Activated T-helper 1 cell treated with anti-CD3 and anti-CD28 coated beads, Interleukin-12 subunit alpha, Interleukin-12 subunit beta, Interleukin-2, Interleukin-4 antibody, amounts not matched to agents 30 ng/mL and 10 ng/mL and 1 ng/mL, durations not matched to agents 14 hours and 24 hours and 36 hours (primary cell): ENCODE measurements around the gene RNF121. TPM values are rescaled to one million over a fixed set of nuclear protein-coding genes. Genes with fewer than 3 reads are reported as not detected.

Experiments used
- DNase-seq: peaks from one replicate; pipeline ENCODE4 v3.0.0; 2021; ENCODE audit warnings: low spot score
- H3K27ac Mint-ChIP-seq: one replicate; pipeline ENCODE4 v1.8.0; 2021; ENCODE audit warnings: mild to moderate bottlenecking, mixed read lengths
- H3K27me3 Mint-ChIP-seq: one replicate; pipeline ENCODE4 v1.8.0; 2022; ENCODE audit warnings: mild to moderate bottlenecking, moderate library complexity, mixed read lengths; ENCODE audit not compliant: insufficient read depth
- H3K36me3 Mint-ChIP-seq: one replicate; pipeline ENCODE4 v1.8.0; 2021; ENCODE audit warnings: low read depth, mixed read lengths
- H3K4me1 Mint-ChIP-seq: one replicate; pipeline ENCODE4 v1.8.0; 2021; ENCODE audit warnings: low read depth, mixed read lengths
- H3K4me3 Mint-ChIP-seq: one replicate; pipeline ENCODE4 v1.8.0; 2021; ENCODE audit warnings: mild to moderate bottlenecking, moderate library complexity, mixed read lengths
- H3K9me3 Mint-ChIP-seq: one replicate; pipeline ENCODE4 v1.8.0; 2021; ENCODE audit warnings: mixed read lengths
- intact Hi-C: fragments of 100-400 bp; cut with micrococcal nuclease; formaldehyde crosslinking; loops from one replicate; pipeline ENCODE4 v1.15.1; 2024
- total RNA-seq: library from RNA; stranded (reverse); gene quantifications from 2 replicates; pipeline ENCODE4 v1.2.3, GENCODE V29; 2022

RNF121 gene
- total RNA-seq, 1 donor from 2014 or later, result 65.8 TPM

- Mint-ChIP-seq H3K4me3 (no peak overlapping the region), H3K27me3 (no peaks in the 10 kb centered on the region), H3K27ac (no peak overlapping the region), H3K4me1 (peaks cover 11% of the 10 kb centered on the region), H3K9me3 (no peaks in the 10 kb centered on the region), H3K36me3 (peaks cover 16% of the 10 kb centered on the region)
- DNase-seq, result peak; percentile 26
- intact Hi-C loops, result loop anchor here (1.0 to 5.0 kb wide), 3 partner anchors 47 to 164 kb away; no protein-coding TSS in a partner anchor
Measured at GRCh38 chr11:71977743-71978418, 49.0 kb downstream of the RNF121 start.

GRCh38 chr11:71979094-71979493 lies 50.2 kb downstream of the RNF121 start:
- DNase-seq, result no peak
- peaks cover 11% of the 10 kb centered on the region for H3K4me1 Mint-ChIP-seq
- H3K9me3 Mint-ChIP-seq, result no peaks in the 10 kb centered on the region
- H3K27me3 Mint-ChIP-seq, result no peaks in the 10 kb centered on the region
- H3K4me3 Mint-ChIP-seq, result no peak overlapping the region
- intact Hi-C loops, result loop anchor here (5.0 kb wide), 1 partner anchor 163 kb away; no protein-coding TSS in a partner anchor
- peaks cover 23% of the 10 kb centered on the region for H3K36me3 Mint-ChIP-seq
- H3K27ac Mint-ChIP-seq, result no peak overlapping the region

GRCh38 chr11:71979602-71980001 lies 50.8 kb downstream of the RNF121 start:
- Mint-ChIP-seq H3K4me3 (no peak overlapping the region), H3K4me1 (peaks cover 11% of the 10 kb centered on the region), H3K9me3 (no peaks in the 10 kb centered on the region), H3K27ac (no peak overlapping the region), H3K27me3 (no peaks in the 10 kb centered on the region), H3K36me3 (peaks cover 23% of the 10 kb centered on the region)
- DNase-seq, result no peak
- intact Hi-C loops, result loop anchor here (5.0 kb wide), 1 partner anchor 163 kb away; no protein-coding TSS in a partner anchor

- Mint-ChIP-seq H3K36me3 (peaks cover 29% of the 10 kb centered on the region), H3K27ac (no peak overlapping the region), H3K4me1 (peaks cover 5% of the 10 kb centered on the region), H3K9me3 (no peaks in the 10 kb centered on the region), H3K4me3 (no peak overlapping the region), H3K27me3 (no peaks in the 10 kb centered on the region)
- no peak for DNase-seq
- intact Hi-C loops, result no loop called here
Measured at GRCh38 chr11:71986131-71986530, 57.3 kb downstream of the RNF121 start.

- Mint-ChIP-seq H3K27ac (no peak overlapping the region), H3K27me3 (no peaks in the 10 kb centered on the region), H3K36me3 (peaks cover 26% of the 10 kb centered on the region), H3K4me3 (no peak overlapping the region), H3K9me3 (no peaks in the 10 kb centered on the region), H3K4me1 (peaks cover 11% of the 10 kb centered on the region)
- intact Hi-C loops, result no loop called here
- no peak for DNase-seq
Measured at GRCh38 chr11:71987521-71987920, 58.7 kb downstream of the RNF121 start.

- Mint-ChIP-seq H3K27ac (no peak overlapping the region), H3K36me3 (peaks cover 25% of the 10 kb centered on the region)
- intact Hi-C loops, result no loop called here
Measured at GRCh38 chr11:71988050-71988449, 59.2 kb downstream of the RNF121 start.

GRCh38 chr11:71990701-71991100 lies 61.9 kb downstream of the RNF121 start:
- Mint-ChIP-seq H3K9me3 (no peaks in the 10 kb centered on the region), H3K27ac (no peak overlapping the region), H3K27me3 (no peaks in the 10 kb centered on the region), H3K4me1 (peaks cover 11% of the 10 kb centered on the region), H3K36me3 (peaks cover 15% of the 10 kb centered on the region), H3K4me3 (no peak overlapping the region)
- no peak for DNase-seq
- intact Hi-C loops, result no loop called here

More at GRCh38 chr11:71988050-71988449, 59.2 kb downstream of the RNF121 start:
- H3K27me3 Mint-ChIP-seq, result no peaks in the 10 kb centered on the region
- H3K9me3 Mint-ChIP-seq, result no peaks in the 10 kb centered on the region
- no peak for DNase-seq
- H3K4me3 Mint-ChIP-seq, result no peak overlapping the region
- peaks cover 11% of the 10 kb centered on the region for H3K4me1 Mint-ChIP-seq

- no peak for DNase-seq
- Mint-ChIP-seq H3K36me3 (peaks cover 13% of the 10 kb centered on the region), H3K27me3 (no peaks in the 10 kb centered on the region), H3K27ac (no peak overlapping the region), H3K4me3 (no peak overlapping the region), H3K4me1 (peaks cover 5% of the 10 kb centered on the region), H3K9me3 (no peaks in the 10 kb centered on the region)
- intact Hi-C loops, result no loop called here
Measured at GRCh38 chr11:71991494-71991893, 62.6 kb downstream of the RNF121 start.

GRCh38 chr11:71992136-71992730 lies 63.4 kb downstream of the RNF121 start:
- intact Hi-C loops, result no loop called here
- H3K36me3 Mint-ChIP-seq, result peaks cover 9% of the 10 kb centered on the region
- no peaks in the 10 kb centered on the region for H3K9me3 Mint-ChIP-seq
- H3K4me1 Mint-ChIP-seq, result peaks cover 5% of the 10 kb centered on the region
- no peak overlapping the region for H3K4me3 Mint-ChIP-seq
- no peak overlapping the region for H3K27ac Mint-ChIP-seq
- no peaks in the 10 kb centered on the region for H3K27me3 Mint-ChIP-seq
- DNase-seq, result no peak

- Mint-ChIP-seq H3K9me3 (no peaks in the 10 kb centered on the region), H3K4me1 (peaks cover 24% of the 10 kb centered on the region), H3K27ac (no peak overlapping the region), H3K4me3 (no peak overlapping the region), H3K36me3 (peaks cover 20% of the 10 kb centered on the region), H3K27me3 (no peaks in the 10 kb centered on the region)
- intact Hi-C loops, result no loop called here
- DNase-seq, result no peak
Measured at GRCh38 chr11:71994786-71995185, 65.9 kb downstream of the RNF121 start.

GRCh38 chr11:71995726-71996291 lies 67.0 kb downstream of the RNF121 start:
- Mint-ChIP-seq H3K36me3 (peaks cover 16% of the 10 kb centered on the region), H3K27ac (no peak overlapping the region), H3K9me3 (no peaks in the 10 kb centered on the region), H3K4me1 (peaks cover 25% of the 10 kb centered on the region), H3K27me3 (no peaks in the 10 kb centered on the region), H3K4me3 (no peak overlapping the region)
- intact Hi-C loops, result no loop called here
- no peak for DNase-seq

- H3K27me3 Mint-ChIP-seq, result no peaks in the 10 kb centered on the region
- peaks cover 14% of the 10 kb centered on the region for H3K36me3 Mint-ChIP-seq
- no peak overlapping the region for H3K4me3 Mint-ChIP-seq
- intact Hi-C loops, result no loop called here
- no peaks in the 10 kb centered on the region for H3K9me3 Mint-ChIP-seq
- no peak overlapping the region for H3K27ac Mint-ChIP-seq
- peaks cover 21% of the 10 kb centered on the region for H3K4me1 Mint-ChIP-seq
- no peak for DNase-seq
Measured at GRCh38 chr11:71996517-71996916, 67.7 kb downstream of the RNF121 start.

GRCh38 chr11:71996946-71997345 lies 68.1 kb downstream of the RNF121 start:
- Mint-ChIP-seq H3K4me1 (peaks cover 19% of the 10 kb centered on the region), H3K9me3 (no peaks in the 10 kb centered on the region), H3K4me3 (no peak overlapping the region), H3K27ac (no peak overlapping the region), H3K36me3 (peaks cover 17% of the 10 kb centered on the region), H3K27me3 (no peaks in the 10 kb centered on the region)
- intact Hi-C loops, result no loop called here
- DNase-seq, result no peak
